Activated CD8-positive, alpha-beta memory T cell treated with anti-CD3 and anti-CD28 coated beads, Interleukin-2, amount 50 U/mL, for 1 hour (primary cell): ENCODE measurements around the gene DIMT1.
A peak's percentile ranks its signal among the peaks of the same experiment; 100 is the strongest.

Experiments used
- DNase-seq: peaks from one replicate; pipeline ENCODE4 v3.0.0-alpha.2; 2020; ENCODE audit errors: extremely low read depth

DIMT1 gene

DNA sequence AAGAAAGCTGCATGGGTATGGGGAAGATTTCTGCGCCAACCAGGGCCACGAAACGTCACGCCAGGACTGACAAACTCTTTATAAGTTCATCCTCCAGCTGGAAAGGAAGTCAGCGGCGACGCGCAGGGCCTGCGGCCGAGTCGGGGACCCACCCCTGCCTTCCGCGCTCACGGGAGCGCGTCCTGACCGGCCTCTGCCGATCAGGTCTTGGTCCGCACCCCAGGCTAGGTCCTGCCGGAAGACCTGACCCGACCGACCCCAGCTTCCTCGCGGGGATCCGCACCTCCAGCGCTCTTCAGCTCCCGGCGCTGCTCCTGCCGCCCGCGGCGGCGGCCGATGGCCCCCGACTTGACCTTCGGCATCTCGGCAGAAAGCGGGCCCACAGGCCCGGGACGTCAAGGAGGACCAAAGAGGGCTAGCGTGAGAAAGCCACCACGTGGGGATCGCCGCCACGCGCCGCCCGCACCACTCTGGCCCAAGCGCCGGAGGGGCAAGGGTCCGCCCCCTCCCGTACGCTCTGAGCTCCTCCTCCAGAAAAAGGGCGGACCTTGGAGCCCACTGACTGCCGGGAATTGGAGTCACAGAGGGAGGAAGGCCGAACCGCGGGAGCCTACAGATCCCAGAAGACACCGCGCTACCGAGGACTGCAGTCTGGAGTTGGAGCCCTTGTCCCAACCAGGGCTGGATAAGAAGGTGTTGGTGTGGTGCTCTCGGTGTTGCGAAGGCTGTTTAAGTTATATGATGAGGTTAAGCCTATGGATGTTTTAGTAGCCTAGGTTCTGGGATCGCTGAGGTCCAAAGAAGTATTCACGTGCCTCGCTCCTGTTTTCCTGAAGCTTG, at the start of gene DIMT1:
TSS of gene DIMT1 (minus strand) at position 495 of the 840 bp plus-strand sequence. CDS start at position 362, 133 bp downstream.
- DNase-seq = peak; percentile 79

DNA sequence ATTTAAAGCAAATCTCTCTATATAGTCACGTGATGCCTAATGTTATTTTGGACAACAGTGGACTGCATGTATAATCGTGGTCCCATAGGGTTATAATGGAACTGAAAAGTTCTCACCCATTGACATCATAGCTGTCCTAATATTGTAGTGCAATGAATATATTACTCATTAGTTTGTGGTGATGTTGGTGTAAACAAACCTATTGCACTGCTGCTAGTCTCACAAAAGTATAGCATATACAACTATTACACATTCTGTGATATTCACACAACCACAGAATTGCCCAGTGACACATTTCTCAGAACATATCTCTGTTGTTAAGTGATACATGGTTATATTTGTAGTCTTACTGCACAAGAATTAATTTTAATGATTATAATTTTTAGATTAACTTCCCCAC, 46.6 kb upstream of the DIMT1 start:
- no peak for DNase-seq

DNA sequence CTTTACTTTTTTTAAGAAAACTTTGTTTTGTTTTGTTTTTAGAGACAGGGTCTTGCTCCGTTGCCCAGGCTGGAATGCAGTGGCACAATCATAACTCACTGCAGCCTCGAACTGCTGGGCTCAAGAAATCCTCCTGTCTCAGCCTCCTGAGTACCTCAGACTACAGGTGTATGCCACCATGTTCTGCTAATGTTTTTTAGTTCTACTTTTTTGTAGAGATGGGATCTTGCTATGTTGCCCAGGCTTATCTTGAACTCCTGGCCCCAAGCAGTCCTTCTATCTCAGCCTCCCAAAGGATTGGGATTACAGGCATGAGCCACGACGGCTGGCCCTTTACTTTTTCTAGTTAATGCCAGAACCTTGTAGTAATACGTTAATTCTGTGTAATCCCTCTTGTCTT, 44.8 kb upstream of the DIMT1 start:
- DNase-seq = no peak

DNA sequence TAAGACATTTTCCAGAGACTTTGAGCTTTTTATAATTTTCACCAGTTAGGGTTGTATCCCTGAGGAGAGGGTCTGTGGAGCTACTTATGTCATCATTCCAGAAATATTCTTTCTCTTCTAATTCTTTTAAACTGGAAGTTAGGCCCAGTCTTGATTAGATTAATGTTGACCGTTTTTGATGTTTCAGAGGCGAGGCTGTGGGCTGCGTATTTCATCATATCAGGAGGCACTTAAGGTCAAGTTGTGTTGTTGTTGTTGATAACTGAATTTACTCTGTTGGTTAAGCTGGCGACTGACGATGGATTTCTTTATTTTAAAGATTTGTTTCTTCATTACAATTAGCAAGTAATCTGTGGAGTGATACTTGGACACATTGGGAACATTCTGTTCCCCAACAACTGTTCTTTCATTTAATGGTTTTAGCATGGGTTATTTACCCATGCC, 28.9 kb upstream of the DIMT1 start:
- no peak for DNase-seq

GRCh38 chr5:62431735-62432620, 28.3 kb upstream of the DIMT1 start:
- DNase-seq = no peak

GRCh38 chr5:62424763-62425162, 21.1 kb upstream of the DIMT1 start:
- no peak for DNase-seq

- no peak for DNase-seq
Measured at GRCh38 chr5:62421414-62421813, 17.7 kb upstream of the DIMT1 start.

- no peak for DNase-seq
Measured at GRCh38 chr5:62419609-62420008, 15.9 kb upstream of the DIMT1 start.

GRCh38 chr5:62418462-62419076, 14.9 kb upstream of the DIMT1 start:
- no peak for DNase-seq

DNA sequence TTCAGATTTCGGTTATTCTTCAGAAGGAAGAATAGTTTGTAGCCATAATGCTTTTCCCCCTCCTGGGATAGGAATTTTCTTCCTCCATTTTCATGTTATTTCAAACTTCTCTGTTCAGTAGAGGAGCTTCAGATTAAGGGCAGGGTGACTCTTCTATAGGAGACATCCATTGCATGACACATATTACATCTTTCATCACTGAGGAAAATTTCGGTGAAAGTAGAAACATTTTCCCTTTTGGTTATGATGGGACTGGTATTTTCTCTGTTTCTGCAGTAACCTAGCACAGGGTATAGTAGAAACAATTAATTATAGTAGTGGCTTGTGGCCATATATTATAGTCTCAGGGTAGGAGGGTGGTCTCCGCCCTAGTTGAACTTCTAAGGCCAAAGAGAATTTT, 10.0 kb upstream of the DIMT1 start:
- no peak for DNase-seq

DNA sequence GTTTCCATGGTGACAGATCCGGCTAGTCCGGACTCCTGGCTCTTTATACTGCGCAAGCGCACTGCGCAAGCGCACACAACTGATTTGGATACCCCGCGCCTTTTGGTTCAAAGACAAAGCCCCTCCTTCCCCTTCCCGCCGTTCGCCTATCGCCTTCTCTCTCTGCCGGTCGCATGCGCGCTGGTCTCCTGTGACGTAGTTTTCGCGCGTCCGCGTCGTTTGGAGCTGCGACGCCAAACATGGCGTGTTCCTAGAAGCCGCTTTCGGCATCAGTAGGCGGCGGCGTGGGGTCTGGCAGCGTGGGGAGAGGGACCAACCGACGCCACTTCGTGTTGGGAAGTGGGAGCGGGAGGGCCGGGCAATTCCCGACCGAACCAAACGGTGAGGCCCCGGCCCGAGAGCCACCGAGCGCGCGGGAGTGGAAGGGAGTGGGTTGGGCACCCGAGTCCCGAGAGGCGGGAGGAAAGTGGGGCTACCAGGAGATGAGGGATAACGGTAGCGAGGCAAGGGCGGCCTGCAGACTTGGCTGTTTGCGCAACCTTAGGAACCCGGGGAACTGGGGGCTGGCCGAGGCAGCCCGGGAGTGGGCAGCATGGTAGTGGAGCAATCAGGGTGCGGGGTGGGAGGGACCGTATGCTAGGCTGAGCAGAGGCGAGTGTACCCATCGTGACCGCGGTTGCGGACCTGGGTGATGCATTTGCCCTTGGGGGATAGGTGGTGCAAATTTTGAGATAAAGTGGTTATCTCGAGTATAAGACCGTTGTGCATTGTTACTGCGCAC, 9.0 kb upstream of the DIMT1 start, which contains the start of gene IPO11:
TSS of gene IPO11 (plus strand) at position 215 of the 781 bp plus-strand sequence. CDS start 24,517 bp downstream, outside the sequence.
- peak; percentile 95 for DNase-seq

DNA sequence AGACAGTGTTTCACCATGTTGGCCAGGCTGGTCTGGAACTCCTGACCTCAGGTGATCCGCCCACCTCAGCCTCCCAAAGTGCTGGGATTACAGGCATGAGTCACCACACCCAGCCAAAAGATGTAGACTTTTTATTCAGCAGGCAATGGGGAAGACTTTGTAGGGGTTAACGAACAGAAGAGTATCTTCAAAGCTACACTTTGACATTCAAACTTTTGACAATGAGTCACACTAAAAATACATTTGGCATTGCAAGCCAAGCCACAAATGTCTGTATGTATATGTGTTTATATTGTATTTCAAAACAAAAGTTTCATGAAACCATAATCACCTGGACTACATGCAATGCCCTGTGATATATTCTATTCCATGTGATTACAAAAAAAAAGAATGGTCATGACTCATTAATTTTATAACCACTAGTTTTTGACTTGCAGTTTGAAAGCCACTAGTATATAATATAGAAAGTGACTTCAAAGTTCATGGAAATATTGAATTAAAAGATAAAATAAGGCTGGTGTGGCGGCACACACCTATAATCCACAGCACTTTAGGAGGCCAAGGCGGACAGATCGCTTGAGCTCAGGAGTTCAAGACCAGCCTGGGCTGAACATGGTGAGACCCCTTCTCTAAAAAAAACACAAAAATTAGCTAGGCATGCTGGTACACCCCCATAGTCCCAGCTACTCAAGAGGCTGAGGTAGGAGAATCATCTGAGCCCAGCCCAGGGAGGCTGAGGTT, 8.3 kb downstream of the DIMT1 start:
- no peak for DNase-seq

DNA sequence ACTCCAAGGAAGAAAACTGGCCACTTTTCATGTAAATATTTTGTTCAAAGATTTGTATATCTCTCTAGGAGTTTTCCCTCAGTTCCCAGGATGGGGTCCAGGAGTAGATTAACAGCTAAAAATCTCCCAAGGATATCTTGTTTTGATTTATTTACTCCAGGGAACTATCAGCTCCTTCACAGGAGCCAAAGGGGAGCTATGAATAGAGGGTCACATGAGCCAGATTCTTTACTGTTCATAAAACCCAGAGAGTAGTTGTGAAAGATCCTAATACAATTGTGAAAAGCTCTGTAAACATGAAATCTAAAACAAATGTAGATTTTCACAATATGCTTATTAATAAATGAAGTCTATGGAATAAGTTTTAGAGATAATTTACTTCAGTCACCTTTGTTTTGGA, 16.9 kb downstream of the DIMT1 start:
- no peak for DNase-seq

- no peak for DNase-seq
Measured at GRCh38 chr5:62385816-62386400, 17.8 kb downstream of the DIMT1 start.

DNA sequence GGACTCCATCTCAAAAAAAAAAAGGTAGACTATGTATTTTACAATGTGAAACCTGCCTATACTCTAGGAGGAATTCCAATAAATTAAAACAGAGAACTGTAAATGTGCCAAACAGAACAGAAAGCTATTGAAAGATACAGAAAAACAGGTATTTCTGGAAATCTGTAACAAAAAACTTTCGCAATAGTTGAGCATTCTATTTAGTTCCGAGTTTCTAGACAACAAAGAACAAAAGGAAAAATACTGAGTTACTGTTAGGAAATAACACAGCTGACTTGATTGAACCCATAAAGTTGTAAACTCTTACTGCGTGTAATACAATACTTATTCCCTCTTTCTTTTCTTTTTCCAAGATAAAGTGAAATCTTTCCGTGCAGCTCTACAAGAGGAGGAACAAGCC, 18.6 kb downstream of the DIMT1 start:
- no peak for DNase-seq

DNA sequence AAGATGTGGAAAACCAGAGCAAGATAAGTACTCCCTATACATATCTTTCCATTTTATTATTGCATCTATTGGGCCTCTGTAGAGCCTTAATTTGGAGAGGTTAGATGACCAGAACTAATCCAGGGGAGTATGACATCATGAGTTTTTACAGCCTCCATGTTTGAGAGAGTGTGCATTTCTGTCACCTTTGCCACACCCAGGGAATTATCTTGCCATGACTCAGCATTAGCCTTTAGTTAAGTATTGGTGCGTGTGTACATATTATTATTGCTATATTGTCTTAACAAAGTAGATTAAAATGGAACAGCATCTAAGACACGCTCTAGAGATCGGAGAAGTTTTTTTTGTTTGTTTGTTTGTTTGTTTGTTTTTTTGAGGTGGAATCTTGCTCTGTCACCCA, 27.6 kb downstream of the DIMT1 start:
- DNase-seq = no peak

DNA sequence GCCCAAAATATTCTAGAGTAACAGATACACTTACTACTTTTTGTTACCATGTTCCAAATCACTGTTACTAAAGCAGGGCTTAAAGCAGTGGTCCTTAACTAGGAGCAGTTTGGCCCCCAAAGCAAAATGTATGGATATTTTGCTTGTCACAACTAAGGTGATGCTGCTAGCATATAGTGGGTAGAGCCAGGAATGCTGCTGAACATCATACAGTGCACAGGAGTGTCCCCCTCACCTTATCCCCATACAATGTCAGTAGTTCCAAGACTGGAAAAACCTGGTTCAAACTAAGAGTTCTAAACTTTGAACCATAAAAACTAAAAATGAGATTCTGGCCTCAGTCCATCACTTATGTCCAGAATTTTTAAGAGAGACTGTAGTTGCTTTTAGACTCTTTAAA, 28.1 kb downstream of the DIMT1 start:
- DNase-seq = no peak

DNA sequence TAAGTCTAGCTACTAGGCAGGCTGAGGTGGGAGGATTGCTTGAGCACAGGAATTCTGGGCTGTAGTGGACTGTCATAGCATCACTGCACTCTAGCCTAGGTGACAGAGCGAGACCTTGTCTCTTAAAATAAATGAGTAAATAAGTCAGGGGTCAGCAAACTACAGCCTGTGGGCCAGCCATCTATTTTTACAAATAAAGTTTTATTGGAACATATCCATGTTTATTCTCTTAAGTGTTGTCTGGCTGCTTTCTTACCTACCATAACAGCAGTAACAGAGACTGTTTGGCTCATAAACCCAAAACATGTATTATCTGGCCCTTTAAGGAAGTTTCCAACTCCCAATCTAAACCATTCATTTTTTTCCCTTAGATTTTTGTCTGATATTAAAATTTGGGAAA, 29.6 kb downstream of the DIMT1 start:
- DNase-seq = no peak

DNA sequence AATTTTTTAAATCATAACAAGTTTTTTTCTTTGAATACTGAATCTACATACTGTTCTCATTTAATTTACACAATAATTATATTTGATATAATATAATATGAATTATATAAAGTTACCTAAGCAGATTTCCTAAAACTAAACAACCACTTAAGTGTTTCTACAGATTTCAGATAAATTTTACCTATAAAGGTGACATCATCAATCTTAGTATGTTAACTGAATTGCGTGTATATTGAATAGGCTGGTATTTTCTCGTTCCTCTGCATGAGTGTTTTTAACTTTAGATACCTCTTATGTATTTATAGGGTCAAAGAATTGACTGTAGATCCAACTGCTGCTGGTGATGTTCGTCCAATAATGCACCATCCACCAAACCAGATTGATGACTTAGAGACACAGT, 30.3 kb downstream of the DIMT1 start:
- no peak for DNase-seq

DNA sequence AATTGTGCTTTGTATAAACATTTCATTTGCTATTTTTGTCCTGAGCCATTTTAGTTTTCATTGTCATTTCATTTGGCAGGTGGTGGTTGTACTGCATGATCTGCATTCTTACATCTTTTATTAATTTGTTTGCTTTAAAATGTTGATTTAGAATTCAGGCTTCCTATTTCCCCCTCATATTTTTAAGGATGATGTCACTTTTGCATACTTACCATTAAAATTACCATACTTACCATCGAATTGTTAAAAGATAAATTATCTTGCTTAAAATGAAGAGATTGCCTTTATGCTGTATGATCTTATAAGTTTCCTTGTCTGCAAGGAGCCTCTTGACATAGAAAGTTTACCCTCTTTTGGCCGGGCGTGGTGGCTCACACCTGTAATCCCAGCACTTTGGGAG, 31.1 kb downstream of the DIMT1 start:
- DNase-seq = no peak
